GM19372 (cell line): ENCODE results near the gene THRB.

ENCODE experiments used
- ATAC-seq: cut with Tn5 transposase; IDR thresholded peaks from one replicate; pipeline ENCODE4 v1.9.1; 2021; ENCODE audit warnings: mild to moderate bottlenecking, low read depth, moderate library complexity; ENCODE audit not compliant: unreplicated experiment

Gene THRB

DNA sequence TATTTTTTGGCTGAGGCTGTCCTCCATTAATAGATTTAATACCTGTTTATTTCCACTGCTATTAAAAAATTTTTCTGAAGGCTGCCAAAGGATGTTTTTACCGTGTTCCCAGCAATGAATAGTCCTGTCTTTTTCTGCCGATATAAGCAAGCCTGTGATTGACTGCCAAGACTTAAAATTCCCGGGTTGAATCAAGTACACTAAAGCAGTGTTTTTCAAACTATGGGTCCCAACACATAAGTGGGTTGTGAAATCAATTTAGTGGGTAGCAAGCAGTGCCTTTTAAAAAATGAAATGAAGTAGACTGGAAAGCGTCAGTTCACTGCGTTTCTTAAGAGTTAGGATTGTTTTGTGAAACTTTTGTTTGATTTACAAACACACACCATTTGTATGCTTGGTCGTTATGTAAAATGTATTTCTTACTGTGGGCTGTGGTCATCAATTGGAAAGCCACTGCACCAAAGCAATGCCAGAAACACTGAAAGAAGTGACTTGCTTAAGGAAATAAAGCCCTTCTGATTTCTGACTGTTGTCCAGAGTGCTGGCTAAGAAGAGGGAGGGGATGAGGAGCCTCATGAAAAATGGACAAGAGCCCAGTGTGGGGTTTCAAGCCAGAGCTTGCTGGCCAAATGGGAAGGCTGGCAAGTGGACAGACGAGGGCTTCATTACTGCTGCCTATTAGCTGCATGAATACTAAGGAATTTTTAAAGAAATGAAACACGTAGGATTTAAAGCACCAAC, 206.0 kb downstream of the THRB start:
- no peak for ATAC-seq

DNA sequence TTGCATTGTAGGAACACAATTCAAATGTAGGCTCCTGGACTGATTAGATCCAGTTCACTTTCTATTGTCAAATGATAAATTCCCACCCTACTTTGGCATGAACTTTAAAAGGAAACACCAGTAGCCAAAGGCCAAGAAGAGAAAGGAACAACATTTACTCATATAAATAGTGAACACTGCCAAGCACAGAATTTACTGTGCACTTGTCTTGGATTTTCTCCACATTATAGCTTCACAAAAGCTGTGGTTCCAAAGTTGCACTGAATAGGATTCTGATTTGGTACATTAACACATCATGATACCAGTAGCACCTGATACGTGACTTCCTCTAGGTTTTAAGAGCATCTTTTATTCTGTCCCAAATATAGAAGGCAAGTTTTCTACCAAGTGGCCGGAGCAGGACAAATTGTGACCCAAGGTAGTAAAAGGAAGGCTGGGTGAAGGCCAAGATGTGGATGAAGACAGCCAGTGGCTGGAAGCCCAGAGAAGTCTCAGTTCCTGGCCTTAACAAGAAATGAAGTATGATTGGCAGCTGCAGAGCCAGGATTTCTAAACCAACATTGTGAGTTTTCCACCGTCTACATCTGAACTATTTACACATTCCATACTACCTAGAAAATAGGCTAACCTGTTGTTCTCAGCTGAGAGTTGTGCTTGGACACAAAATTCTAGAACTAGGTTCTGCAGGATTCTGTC, 206.7 kb downstream of the THRB start:
- ATAC-seq, result no peak

DNA sequence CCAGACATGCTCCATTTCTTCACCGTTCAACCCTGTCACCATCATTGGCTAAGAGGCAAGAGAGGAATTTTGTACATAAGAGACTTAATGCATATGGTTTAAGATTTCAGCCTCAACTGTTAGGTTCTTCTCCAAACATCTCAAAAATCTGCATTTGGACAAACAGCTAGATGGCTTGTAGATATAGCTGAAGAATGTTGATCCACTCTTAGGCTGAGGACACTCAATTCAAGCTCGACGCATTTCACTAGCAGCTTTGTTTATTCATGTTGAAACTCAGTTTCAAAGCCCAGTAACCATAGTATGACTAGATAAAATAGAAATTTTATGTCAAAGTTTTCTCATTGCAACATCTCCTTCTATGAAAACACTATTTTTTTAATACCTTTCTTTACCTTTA, 208.2 kb downstream of the THRB start:
- no peak for ATAC-seq

DNA sequence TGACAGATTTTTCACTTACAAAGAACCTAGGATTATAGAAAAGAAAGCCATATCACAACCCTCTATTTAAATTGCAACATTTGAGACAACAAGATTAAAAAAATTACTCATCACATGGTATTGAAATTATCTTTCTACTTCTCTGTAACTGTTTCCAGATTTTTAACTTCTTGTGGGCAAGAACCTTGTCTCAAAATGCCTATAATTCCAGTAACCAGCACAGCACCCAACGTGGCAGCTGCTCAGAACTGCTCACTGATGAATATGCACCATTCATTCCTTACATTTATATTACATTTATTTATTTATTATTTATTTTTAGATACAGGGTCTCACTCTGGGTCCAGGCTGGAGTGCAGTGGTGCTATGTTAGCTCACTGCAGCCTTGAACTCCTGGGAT, 216.1 kb downstream of the THRB start:
- ATAC-seq, result no peak

DNA sequence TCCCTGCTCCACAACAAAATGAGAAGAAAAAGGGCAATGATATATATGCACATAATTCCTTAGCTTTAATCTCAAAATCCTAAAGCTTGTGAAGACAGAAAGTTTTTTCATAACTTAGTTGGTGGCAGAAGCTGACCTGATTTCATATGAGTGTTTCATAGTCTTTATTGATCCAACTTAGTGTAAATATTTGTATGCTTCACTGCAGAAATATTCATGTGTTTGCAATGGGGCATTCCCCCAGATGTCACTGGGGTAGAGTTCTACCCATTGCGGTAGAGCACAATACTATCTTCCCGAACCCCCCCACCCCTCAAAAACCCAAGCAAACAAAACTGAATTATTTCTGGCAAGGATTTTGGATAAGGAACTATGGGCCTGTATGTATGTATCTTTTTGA, 221.2 kb downstream of the THRB start:
- no peak for ATAC-seq

DNA sequence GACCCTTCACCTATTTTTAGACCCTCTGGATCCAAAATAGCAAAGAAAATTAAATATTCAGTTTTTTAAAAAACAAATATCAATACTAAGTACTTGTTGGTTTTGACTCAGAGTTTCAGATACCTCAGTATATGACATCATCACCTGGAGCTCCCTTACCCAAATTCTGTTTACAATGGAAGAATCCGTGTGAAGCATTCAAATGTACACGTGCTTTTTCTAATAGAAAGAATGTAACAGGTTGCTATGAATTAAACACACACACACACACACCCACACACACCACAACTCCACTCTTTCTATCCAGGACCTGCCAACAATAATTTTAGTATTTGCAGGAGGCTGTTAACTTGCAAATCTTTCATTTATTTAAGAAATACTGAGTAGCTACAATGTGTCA, 221.8 kb downstream of the THRB start:
- ATAC-seq, result no peak

DNA sequence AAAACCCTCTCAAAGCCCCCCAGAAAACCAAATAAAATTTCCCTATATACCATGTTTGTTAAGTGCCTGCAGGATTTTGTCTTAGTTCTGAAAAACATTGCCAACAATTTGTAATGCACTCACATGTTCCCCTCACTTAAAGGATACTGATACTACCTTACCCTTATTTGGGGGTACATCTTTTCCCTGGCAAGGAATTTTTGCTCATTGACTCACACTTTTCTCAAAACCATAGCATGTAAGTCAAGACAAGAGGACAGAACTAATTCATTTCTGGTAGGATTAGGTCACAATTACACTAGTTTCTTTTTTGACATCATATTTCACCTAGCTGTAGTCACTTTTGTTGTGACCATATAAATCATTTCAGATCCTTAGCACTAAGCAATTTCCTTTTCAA, 222.2 kb downstream of the THRB start:
- ATAC-seq, result no peak

DNA sequence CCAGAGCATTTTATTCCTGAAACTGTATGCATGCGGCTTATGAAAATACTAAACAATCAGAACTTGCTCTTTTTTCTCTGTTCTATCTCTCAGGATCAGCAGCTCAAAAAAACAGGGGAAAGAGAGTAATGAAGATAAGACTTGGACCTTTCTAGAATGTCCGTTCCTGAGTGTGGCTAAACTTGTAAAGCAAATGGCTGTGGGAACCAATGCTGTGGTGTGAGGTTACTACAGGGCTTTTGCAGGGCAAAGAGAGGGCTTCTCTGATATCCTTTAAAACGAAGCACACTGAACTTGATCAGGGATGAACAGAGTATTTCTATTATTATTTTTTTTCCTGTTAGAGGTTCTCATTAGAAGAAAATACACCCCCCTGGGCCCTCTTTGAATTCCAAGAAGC, 223.4 kb downstream of the THRB start:
- ATAC-seq, result no peak

DNA sequence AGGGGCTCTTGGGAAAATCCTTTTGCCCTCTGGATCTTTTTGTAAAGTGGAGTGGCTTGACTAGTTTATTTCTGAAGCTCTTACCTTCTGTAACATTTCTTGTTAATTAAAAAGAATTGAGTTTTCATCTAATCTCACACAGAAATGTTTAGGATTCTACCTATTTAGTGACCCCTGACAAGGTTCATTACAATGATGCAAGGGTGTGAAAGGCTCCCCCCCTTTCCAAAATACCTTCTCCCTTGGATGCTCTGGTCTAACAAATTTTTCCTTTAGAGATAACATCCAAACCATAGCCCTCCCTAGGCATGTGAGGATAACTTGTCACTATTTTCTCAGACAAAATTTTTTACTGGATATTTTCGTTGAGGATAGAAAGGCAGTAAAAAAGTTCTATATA, 223.9 kb downstream of the THRB start:
- ATAC-seq, result no peak

DNA sequence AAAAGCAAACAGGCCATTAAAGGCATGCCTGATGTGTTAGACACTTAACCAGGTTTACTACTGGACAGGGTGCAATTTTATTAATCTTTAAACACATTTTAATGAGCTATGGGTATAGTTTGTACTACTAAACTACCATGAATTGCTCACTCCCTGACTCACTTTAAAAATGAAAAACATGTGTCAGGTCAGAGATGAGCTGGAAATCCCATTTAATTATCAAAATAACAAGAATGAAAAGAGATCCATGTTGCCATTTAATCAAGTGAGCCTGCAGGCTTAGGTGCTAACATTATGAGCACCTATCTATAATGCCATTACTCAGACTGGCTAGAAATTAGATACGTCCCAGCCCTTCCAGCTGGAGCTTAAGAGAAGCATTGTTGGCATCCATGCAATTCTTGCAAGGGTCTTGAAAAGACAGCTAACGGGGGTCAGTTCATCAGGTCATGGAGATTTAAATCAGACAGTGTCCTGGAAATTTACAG, 224.4 kb downstream of the THRB start:
- no peak for ATAC-seq

DNA sequence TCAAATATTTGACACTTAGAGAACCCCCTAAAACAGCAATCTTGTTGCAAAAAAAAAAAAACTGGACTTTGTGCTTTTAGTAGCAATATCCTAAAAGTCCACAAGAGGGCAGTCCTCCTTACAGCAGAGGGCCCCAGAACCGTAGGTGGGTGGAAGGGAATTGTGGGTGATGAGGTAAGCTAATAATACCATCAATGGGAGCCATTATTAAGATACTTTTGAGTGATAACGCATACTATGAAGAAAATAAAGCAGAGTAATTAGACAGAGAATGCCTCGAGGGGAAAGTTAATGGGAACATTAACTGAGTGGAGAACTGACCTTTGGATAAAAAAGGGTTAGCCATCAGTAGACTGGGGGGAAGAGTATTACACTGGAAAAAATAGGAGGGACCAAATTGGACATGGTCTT, 229.9 kb downstream of the THRB start:
- peak; percentile 85 for ATAC-seq

DNA sequence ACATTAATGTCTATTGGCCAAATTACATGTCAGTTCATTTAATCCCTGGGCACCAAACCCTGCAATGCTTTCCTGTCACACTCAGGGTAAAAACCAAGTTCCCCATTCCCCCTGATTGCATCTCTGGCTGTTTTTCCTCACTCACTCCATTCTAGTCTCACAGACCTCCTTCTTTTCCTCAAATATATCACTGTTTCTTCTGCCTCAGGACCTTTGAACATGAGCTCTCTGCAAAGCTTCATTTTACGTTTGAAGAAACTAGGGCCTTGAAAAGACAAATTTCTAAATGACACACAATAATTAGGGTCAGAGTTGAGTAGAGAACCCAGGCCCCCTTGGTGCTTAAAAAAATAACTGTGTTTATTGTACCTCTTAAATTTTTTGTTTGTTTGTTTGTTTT, 230.6 kb downstream of the THRB start:
- ATAC-seq, result no peak

DNA sequence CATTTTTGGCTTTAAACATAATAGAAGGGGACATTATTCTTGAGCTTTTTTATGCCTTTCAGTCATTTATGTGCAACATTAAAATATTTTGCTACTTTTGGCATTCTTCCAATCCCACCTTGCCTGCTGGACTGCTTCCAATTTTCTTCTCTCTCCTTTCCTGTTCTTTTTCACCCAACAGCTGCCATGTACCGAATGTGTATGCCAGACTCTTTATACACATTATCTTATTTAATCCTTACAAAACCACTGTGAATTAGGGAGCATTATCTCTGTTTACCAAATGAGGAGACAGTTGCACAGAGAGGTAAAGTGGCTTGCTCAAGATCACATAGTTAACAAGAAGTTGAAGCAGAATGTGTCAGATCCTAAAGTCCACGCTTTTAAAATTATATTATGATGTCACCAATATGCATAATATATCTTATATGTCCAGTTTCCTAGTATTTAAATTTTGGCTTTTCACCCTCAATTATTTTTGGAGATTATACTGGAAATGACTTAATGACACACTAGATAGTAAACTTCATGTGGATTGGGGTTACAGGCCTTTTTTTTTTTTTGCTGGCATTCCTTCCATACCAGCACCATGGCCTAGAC, 231.5 kb downstream of the THRB start:
- no peak for ATAC-seq

DNA sequence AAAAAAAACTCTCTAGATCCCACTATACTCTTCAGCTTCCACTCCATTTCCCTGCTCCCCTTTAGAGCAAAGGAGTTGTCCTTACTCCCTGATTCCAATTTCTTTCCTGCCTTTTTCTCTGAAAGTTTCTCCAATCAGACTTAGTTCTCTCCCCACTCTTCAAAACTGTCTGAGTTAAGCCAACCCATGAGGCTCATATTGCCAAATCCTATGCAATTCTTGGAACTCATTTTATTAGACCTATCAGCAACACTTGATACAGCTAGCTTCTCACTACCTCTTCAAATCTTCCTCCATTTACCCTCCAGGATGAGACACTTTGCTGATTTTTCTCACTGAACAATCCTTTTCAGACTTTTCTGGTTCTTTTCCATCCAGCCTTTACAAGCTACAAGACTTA, 233.1 kb downstream of the THRB start:
- ATAC-seq, result no peak

DNA sequence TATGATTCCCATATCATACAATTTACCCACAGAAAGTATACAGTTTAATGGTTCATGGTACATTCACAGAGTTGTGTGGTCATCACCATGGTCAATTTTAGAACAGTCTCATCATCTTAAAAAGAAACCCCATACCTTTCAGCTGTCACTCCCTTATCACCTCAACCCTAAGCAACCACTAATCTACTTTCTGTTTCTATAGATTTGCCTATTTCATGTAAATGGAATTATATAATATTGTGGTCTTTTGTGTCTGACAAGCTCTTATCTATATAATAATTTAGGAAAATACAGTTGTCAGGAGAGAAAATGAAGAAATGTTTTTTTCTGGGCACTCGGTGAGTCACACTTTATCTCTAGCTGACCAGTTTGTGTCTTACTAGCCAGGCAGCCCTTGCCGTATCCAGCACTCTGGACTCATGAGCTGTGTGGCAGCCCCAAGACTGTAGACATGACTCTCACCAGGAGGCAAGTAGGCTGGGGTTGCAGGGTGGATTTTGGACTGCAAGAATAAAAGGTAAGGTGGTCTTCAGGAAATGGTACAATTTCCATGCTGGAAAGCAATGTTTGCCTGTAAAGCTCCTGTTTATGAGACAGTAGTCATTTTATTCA, 234.6 kb downstream of the THRB start:
- no peak for ATAC-seq

DNA sequence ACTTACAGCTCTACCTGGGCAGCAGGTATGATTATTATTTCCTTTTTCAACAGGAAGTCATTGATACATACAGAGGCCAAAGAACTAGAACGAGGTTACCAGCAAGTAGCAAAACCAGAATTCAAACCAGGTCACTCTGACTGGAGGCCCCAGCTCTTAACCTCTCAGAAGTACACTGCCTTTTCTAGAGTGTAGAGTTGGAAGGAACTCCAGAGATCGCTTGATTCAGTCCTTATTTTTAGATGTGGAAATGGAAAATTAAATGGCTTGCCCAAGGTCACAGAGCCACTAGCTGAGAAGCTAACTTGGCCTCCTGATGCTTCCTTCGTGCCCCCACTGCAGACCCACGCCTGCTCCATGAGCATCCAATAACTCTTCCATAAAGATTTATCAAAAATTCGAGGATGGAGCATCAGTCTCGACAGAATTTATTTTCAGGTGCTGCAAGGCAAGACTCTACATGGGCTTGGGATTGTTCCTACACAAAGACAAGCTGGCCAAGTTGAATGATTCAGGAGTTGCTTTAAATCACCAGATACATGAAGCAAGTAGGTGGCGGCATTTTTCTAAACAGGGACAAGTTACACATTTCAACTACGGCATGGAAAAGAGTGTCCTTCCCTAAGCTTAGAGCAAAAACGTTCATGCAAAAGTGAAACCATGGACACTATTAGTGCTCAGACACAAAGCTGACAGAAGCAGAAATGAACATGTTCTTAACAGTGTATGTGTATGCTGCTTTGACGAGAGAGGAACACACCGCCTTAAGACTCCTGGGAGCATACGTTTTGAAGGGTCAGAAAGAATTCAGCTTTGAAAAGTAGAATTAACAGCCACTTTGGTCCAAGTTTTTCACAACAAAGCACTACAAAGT, 235.7 kb downstream of the THRB start:
- ATAC-seq, result no peak

DNA sequence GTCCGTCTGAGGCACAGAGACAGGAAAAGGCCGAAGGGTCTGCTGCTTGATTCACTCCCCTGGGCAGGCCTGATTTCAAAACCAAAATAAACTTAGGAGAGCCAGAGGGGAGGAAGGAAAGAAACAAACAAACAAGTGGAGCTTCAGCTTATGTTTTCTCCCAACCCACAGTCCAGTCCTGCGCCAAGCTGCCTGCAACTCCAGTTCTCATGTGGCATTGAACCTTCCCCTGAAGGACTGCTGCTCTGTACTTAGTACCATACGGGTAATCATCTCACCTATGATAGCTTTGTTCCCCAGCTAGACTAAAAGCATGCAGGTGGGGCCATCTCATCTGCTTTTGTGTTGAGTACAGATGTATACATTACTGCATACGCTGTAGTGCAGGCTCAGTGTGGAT, 236.4 kb downstream of the THRB start:
- no peak for ATAC-seq

DNA sequence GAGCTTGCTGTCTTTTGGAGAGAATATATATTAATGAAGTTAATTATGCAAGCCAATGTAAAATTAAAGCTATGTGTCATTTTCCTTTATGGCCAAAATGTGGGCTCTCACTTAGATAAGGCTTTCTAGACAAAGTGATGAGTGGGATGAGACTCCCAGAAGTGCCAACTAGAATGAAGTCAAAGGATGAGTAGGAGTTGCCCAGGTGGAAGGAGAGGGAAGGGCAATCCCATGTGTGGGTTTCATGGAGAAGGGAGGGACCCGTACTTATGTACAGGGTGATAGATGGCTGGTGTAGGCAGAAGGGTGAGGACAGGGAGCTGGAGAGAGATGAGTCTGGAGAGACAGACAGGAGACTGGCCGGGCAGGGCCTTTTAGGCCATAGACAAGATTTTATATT, 239.2 kb downstream of the THRB start:
- ATAC-seq, result no peak

DNA sequence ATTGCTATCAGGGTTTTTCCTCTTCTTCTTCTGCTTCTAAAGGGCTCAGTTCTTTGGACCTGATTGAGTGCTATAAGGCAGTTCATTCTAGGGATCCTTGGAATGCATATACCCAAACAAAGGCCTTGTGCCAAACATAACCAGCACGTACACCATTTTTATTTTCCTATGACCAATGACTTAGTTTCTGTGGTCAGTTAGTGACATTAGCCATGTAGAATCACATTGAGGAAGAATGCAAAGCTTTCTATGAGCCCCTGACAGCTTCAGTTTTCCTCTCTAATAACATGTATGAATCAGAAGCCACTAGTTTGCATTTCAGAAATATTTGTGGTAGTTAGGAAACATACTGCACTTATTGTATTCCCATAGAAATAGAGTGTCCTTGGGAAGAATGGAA, 240.0 kb downstream of the THRB start:
- ATAC-seq, result no peak

DNA sequence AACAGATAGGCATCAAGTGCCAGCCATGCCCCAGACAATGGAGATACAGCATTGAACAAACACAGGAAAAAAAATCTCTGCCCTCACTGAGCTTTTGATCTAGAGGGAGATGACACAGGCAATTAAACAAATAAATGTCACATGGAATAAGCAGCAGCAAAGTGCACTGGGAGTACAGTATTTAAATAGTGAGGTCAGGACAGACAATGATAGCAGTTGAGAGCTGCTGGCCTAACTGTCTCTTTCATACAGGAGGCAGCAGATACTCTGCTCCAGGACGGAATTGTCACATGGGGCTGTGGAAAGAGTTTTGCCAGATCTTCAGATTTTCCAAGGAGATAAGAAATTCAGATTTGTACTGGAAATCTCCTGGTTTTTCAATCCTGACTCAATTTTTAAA, 241.3 kb downstream of the THRB start:
- ATAC-seq, result no peak
